GM12873 (cell line): ENCODE measurements around the gene PNPLA2.

Experiments used
- TF ChIP-seq, protein P1 (sequence below): IDR thresholded peaks from 2 replicates; pipeline ENCODE4 v1.5.1; 2012; ENCODE audit warnings: low read depth, mild to moderate bottlenecking, moderate library complexity, low read length, control low read depth; ENCODE audit not compliant: insufficient read depth; ENCODE audit errors: missing control alignments

PNPLA2 gene

GRCh38 chr11:829847-830294 is 11.2 kb downstream of the PNPLA2 start:
- TF ChIP-seq, protein P1, sequence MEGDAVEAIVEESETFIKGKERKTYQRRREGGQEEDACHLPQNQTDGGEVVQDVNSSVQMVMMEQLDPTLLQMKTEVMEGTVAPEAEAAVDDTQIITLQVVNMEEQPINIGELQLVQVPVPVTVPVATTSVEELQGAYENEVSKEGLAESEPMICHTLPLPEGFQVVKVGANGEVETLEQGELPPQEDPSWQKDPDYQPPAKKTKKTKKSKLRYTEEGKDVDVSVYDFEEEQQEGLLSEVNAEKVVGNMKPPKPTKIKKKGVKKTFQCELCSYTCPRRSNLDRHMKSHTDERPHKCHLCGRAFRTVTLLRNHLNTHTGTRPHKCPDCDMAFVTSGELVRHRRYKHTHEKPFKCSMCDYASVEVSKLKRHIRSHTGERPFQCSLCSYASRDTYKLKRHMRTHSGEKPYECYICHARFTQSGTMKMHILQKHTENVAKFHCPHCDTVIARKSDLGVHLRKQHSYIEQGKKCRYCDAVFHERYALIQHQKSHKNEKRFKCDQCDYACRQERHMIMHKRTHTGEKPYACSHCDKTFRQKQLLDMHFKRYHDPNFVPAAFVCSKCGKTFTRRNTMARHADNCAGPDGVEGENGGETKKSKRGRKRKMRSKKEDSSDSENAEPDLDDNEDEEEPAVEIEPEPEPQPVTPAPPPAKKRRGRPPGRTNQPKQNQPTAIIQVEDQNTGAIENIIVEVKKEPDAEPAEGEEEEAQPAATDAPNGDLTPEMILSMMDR = no peak

DNA sequence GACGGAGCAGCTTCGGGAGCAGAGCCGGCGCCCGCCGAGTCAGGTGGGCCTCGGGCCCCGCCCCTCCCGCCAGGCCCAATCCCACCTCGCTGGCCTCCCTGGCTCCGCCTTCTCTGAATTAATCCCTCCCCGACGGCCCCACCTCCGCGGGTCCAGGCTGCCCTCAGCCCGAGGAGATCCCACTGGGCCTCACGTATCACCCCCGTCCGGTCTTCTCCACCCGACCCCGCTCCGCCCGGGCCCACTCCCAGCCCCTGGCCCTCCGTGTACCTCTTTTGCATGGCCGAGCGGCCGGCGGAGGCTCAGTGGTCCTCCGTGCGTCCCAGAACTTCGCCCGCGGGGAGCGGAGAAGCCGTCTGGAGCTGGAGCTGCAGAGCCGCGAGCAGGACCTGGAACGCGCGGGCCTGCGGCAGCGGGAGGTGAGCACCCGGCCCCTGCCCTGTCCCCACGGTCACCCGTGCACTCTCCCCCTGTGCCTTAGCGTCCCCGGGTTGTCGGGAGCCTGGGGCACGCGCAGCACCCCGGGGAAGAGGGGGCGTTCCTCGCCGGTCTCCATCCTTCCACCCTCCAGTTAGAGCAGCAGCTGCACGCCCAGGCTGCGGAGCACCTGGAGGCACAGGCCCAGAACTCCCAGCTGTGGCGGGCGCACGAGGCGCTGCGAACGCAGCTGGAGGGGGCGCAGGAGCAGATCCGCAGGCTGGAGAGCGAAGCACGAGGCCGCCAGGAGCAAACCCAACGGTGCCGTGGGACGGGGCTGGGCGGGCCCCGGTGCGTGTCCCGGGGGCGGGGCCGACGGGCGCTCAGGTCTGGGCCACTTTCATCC is 11.8 kb downstream of the PNPLA2 start:
- TF ChIP-seq, protein P1 = no peak

- TF ChIP-seq, protein P1 = no peak
Observed at GRCh38 chr11:831118-831864, 12.6 kb downstream of the PNPLA2 start.

DNA sequence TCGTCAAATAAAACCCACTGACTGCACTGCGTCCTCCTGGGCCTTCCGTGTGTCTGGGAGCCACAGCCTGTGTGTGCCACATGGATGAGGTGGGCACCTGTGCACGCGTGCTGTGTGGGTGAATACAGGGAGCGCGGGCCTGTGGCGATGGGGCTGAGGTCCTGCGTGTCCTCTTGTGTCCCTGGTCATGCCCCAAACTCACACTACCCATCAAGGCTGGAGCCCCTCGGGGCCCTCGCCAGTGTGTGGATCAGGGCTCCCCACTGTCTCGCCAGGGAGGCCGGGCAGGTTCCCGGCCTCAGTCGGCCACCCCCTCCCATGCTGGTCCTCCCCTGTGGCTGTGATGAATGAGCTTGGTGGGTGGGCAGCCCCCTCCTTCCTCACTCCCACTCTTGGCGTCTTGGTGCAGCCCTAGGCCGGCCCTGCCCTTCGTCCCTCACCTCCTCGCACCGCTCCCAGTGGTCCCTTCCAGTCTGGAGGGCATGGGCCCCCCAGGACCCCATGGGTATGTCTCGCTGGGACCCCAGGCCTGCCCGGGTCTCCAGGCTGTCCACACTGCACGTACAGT is 13.3 kb downstream of the PNPLA2 start:
- TF ChIP-seq, protein P1 = no peak

GRCh38 chr11:832529-833113 is 13.9 kb downstream of the PNPLA2 start, which contains the start of gene CD151:
TSS of gene CD151 (plus strand) at chr11:832952. CDS start at chr11:836070, 3,118 bp downstream.
- TF ChIP-seq, protein P1 = no peak

DNA sequence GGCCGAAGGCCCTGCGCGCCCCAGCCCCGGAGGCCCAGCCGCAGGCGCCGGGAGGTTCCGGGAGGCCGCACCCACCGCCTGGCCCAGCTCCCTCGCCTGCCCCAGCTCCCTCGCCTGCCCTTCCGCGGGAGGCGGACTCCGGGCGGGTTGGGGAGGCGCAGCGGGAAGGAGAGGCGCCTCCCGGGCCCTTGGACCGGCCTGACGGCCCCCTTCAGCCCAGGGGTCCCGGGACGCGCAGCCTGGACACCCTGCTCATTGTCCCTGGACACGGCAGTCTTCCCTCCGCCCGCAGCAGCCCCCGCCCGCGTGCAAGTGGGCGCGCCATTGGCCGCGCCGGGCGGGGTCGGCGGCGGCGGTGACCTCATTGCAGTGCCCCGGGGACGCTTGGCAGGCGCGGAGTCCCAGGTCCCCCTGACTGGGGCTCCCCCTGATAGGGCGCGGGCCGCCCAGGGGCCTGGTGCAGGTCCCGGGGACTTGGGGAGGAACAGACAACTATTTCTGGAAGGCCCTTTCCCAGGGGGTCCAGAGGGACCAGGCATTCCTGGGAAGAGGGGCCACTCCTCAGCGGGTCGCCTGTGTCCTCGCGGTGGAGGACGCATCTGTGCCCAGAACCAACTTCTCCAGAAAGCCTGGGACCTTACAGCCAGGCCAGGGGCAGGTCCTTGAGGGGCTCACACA is 14.5 kb downstream of the PNPLA2 start:
- TF ChIP-seq, protein P1 = no peak

- TF ChIP-seq, protein P1 = no peak
Observed at GRCh38 chr11:833849-834311, 15.2 kb downstream of the PNPLA2 start.
